Measurements from ENCODE around the gene SLC7A4.
"Not testable (repeated sequence)": the region's sequence is repeated elsewhere in the genome, so short reads cannot be mapped to it uniquely, and the experiment has no call there.

SLC7A4 gene, protein sequence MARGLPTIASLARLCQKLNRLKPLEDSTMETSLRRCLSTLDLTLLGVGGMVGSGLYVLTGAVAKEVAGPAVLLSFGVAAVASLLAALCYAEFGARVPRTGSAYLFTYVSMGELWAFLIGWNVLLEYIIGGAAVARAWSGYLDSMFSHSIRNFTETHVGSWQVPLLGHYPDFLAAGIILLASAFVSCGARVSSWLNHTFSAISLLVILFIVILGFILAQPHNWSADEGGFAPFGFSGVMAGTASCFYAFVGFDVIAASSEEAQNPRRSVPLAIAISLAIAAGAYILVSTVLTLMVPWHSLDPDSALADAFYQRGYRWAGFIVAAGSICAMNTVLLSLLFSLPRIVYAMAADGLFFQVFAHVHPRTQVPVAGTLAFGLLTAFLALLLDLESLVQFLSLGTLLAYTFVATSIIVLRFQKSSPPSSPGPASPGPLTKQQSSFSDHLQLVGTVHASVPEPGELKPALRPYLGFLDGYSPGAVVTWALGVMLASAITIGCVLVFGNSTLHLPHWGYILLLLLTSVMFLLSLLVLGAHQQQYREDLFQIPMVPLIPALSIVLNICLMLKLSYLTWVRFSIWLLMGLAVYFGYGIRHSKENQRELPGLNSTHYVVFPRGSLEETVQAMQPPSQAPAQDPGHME

DNA sequence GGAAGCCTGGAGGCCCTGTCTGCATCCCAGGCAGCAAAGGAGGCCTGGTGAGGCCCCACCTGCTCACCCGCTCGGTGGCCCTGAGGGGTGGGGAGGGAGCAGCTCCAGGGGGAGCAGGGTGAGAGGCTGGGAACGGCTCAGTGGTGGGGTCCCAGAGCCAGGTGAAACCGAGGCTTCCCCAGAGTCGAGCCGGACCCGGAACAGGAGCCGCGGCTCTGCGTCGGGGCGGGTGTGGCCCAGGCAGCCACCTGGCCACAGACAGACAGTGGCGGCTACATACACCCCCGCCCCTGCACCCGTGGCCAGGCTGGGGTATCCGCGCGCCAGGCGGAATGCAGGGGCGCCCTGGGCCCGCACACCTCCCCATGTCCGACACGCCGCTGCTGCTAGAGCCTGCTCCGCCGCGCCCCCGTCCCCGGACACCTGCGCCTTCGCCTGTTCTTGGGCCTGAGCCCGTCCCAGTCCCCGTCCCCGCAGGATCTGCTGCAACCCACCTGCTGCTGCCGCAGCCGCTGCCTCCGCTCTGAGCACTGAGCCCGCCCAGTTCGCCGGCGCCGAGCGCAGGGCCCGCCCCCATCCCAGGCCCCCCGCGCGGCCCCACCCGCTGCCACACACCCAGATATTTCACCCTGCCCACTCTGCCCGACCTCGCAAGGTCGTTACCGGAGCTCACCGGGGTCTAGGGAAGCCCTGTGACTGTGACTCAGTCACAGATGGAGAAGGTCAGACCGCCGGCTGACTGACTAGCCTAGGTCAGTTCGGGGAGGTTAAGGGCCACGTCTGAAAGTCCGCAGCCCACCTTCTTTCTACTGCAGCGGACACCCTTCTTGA, at the start of gene SLC7A4:
Gene SLC7A4, minus strand, starts transcription at position 525 of the 831 bp plus-strand sequence. CDS start 749 bp downstream, outside the sequence.
- no peak for DNase-seq

DNA sequence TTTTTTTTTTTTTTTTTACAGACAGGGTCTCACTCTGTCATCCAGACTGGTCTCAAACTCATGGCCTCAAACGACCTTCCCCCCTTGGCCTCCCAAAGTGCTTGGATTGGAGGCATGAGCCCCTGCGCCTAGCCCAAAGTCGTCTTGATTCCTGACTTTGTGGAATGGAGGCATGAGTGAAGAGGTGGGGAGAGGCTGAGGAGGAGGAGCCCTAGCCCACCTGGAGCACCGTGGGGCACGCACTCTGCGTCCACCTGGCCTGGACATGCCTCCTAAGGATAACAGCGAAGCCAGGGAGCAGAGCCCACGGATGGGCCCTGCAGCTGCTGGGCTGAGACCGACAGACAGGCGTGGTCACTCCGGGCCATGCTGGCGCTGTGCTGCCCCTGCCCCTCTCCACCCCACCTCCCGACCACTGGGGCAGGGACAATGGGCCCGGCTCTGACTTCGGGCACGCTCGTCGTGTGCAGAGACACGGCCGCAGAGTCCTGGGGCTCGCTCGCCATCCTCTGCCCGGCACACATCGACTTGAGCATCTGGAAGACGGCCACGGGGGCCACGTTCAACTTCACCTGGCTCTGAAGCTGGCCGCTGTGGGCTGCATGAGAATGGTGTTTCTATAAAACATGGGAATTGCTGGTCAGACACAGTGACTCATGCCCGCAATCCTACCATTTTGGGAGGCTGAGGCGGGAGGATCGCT, 48.2 kb upstream of the SLC7A4 start:
- DNase-seq = no peak

DNA sequence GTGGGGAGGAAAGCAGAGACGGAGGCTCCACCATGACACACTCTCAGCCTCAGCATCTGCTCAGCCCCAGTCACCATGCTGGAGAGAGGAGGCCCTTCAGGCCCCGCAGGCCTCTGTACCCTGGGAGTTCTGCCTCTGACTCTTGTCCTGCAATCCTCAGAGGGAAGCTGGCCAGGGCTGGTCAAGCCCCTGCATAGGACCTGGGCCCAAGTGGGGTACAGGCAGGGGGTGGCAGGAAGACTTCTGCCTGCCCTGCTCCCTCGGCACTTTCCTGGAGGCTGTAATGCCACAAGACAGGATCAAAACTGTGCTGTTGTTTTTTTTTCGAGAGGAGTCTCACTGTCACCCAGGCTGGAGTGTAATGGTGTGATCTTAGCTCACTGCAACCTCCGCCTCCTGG, 47.1 kb upstream of the SLC7A4 start:
- no peak for DNase-seq

DNA sequence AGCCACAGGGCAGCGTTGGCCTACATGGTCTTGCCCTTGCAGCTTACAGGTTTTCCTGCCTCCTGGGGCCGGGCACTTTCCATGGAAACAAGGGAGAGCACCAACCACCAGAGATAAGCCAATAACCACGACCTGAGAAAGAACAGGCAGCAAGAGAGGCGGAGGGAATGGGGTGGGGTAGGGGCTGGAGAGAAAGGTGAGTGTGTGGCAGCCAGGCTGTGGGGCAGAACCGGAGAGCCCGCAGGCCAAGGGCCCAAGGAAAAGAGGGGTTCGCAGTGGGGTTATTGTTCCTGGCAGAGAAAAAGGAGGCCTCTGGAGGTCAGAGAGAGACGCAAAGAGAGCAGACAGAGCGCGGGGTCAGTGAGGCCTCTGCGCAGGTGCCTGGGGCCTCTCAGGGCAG, 46.6 kb upstream of the SLC7A4 start:
- DNase-seq = no peak

DNA sequence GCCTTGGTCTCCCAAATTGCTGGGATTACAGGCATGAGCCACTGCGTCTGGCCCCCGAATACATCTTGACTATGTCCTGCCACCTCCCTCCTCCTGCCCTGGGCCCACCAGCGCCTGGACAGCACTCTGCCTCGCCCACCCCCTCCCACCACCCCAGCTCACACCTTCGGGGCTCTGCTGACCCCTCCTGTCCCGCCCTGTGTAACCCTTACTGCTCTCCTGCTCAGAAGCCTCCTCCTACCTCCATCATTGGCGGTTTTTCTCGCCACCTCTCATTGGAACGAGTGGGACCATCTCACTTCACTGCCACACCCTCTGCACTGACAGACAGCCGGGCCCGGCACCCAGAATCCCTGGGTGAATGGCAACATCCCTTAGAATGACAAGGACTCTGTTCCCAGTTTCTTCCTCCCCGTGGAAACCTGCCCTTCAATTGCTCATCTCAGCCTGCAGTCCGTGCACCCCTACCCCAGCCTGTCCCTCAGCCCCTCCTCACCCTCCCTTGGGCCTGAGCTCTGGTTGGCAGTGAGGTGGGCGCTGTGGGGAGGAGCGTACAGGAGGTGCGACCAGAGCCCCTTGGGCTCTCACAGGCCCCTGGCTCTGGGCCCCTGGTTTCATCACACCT, 45.6 kb upstream of the SLC7A4 start:
- DNase-seq = no peak

DNA sequence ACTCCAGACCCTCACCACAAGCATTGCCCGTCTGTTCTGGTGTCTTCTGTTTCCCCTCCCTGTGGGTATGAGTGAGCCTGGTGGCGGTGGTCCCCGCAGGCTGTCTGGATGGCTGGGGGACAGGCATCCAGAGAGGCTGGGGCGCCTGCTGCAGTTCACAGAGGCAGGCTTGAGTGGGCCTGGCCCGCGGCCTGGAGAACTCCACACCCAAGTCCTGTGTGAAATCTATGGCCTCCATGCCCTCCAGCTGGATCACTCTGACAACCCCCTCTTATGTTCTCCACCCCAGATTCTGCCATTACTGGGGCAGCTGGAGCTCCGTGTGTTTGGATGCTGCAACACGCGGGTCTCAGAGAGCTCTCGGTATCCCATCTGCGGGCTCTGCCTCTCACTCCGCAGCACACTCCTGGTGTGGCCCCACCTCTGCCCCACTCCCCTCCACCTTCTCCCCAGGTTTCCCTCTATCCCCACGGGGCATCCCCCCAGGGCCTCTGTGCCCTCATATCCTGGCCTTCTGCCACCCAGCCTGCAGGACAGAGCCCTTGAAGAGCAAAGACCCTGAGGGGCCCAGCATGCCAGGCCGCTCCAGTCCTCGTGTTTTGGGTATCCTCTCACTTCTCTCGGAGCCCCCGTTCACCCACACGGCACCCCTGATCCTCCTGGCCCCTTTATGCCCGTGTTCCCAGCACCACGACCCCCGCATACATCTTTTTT, 44.7 kb upstream of the SLC7A4 start:
- DNase-seq = no peak

DNA sequence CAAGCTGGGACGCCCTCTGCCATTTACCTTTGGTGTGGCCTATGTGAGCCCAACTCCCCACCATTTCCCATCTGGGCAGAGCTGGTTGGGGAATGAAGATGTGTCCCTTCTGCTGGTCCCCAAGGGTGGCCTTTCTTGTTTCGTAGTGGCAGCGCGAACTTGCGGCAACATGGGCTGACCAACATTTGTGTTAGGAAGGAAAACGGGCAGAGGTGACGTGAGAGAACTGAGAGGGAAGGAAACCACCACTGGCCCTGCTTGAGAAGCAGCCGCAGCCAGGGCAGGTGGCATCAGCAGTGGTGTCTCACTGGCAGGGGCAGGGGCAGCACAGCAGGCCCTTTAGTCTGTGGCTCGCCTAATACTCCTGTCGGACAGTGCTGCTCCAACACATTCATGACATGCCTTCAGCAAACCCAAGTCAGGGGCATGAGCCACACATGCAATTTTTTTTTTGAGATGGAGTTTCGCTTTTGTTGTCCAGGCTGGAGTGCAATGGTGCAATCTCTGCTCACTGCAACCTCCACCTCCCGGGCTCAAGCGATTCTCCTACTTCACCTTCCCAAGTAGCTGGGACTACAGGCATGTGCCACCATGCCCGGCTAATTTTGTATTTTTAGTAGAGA, 43.3 kb upstream of the SLC7A4 start:
- no peak for DNase-seq

DNA sequence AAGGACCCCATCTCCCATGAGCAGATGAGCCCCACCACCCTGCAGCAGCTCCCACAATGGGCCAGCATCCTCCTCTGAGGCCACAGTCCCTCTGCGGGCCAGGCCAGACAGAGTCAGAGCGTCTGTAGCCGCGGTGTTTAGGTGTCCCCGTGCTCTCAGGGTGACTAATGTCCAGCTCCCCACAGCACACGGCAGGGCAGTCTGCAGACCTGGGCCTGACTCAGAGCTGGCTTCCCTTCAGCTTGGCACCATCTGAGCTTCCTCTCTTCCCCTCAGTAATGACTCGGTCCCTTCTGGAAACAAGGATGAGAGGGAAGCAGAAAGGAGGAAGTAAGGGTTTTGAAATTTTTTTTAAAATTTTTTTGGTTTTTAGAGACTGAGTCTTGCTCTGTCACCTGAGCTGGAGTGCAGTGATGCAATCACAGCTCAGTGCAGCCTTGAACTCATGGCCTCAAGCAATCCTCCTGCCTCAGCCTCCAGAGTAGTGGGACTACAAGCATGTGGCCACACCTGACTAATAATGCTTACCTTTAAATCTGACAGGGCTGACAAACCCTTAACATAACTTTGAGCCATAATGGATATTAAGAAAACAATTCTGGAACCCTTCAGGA, 41.8 kb upstream of the SLC7A4 start:
- DNase-seq = no peak

DNA sequence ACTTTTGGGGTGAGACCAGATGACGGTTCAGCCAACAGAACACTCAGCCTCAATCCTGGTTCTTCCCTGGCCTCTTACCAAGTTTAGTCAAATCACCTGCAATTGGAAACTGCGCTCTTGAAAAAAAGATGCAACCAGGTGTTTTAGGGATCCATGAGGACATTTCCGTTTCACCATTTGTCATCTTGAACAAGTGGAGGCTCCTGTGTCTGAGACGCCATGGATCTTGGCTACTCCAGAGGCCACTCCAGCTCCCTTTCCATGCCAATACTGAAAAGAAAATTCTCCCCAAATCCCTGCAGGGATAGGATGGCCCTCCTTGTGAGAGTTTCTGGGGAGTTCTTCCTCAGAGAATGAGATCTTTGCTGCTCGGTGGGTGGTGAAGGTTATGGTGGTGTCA, 41.1 kb upstream of the SLC7A4 start:
- no peak for DNase-seq

DNA sequence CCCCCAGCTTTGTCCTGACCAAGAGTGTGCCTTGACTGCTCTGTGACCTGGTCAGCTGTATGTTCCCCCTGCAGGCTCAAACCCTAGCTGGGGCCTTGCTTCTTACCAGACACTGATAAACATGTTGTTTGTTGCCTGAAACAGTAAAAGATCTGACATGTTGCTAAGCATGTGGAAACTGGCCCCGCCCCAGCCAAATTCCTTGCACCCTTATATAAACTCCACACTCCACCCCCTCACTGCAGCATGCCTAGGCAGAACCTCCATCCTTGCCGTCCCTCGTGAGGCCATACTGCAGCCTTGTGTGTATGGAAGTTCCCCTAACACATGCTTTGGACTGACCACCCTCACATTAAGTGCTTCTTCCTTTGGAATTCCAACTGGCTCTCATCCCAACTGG, 40.7 kb upstream of the SLC7A4 start:
- no peak for DNase-seq

DNA sequence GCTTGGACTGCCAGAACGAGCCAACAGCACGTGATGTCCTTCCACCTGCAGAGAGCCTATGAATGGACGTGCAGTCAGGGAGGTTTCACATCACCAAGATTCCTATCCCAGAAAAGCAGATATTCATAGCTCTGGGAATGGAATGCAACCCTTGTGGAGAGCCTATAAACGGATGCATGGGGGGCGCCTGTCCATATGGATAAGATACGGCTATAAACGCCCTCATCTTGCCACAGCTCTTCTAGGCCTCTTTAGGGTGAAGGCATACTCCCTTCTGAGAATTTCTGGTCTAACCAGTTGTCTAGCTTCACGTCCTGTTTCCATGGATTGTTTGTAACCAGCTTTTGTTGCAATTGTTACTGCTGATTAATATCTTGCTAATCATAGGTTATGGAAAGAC, 39.4 kb upstream of the SLC7A4 start:
- not testable (repeated sequence) for DNase-seq

DNA sequence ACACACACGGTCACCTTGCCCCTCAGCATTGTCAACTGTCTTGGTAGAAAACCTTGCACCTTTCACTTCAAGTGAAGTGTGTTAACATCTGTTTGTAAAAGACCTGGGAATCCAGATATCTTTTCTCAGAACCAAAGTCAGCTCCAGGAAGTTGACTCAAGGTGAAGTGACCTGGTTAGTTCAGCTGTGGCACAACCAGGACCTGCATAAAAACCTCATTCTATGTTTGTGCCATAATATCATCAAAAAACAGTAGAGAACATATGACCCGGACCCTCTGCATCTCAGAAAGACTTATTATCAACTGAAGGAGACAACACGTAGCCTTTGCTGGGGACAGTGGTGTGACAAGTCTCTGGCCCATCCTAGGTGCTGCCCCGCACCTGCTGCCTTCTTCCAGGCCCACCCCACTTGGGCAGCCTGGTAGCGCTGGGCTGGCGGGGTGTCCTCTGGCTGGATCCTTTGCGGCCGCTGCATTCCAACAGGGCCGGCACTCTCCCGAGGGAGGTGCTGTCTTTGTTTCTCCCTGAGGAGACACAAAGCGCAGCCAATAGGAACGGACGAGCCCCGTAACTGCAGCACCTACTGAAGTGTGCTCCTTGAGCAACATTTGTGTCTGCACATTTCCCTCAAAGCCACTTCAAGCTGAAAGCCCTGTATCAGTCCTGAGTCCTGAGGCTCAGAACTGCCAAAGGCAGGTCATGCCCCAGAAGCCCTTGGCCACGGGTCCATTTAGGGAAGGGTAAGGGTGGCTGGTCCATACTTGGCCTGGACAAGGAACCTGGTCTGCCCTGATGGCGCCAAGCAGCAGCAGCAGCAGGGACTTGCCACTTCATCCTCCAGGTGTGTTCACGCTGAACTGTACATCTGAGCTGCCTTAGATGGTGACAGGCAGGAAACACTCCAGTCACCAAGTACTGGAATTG, 38.6 kb upstream of the SLC7A4 start:
- DNase-seq = no peak

DNA sequence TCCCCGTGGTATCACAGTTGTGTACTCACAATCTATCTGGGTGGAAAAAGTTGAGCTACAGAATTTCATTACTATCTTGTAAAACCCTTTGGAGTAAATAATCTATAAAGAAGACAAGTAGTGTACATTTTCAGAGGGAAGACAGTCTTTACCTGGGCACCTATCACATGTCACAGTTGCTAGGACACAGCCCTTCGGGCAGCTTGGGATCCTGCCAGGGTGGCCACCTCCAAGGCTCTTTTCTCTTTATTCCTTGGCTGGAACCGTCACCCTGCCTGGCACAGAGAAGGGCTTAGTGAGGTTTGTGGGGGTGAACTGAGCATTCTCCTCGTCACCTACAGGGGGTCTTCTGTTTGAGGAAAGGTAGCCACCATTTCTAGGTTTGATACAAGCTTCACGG, 37.0 kb upstream of the SLC7A4 start:
- DNase-seq = no peak

DNA sequence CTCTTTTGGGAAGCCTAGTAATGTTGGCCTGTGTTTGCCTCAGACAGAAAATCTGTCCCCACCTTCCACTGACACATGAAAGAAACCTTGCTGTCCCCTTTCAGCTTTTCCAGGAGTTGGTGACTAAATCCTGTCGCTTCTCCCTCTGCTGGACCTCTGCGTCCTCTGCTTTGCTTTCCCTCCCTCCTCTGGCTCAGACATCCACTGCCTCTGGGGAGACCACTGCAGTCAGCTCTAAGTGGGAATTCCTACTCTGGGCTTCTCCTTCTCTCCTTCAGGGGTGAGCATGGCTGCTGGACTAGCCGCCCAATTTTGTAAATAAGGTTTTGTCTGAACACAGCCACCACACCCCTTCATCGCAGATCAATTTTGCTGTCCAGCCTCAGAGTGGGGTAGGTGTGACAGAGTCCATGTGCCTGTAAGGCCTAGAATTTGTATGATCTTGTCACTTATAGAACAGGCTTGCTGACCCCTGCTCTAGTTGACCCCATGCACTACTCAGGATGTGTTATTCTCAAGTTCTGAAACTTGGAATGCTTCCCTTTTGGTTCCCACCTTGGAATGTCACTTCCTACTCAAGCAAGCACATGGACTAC, 36.4 kb upstream of the SLC7A4 start:
- no peak for DNase-seq

DNA sequence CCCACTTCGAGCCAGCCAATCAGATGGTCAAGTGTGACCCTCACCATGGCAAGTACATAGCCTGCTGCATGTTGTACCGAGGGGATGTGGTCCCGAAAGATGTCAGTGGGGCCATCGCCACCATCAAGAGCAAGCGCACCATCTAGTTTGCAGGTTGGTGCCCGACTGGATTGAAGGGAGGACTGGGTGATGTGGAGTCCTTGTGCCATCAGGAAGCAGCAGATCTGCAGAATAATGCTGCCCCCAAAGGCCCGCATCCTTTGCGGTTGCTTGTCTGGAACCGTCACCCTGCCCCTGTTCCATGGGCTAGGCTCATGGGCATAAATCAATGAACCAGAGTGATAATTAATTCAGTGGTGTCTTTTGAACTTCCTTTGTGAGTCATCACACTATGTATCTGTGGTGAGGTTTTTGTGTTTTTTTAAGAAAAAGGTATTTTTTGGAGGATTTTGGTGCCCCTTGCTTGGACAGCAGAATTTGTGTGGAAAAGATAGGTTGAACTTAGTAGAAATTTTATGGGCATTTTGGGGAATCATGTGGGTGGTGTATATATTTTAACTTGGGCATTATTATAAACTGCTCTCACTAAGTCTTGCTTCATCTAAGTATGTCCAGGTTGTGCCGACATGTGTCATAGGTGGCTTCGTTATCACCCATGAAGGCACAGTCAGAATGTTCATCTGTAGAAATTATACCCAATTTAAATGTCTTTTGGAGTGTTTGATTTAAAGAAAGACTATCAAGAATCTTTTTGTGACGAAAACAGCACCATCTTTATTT, 35.7 kb upstream of the SLC7A4 start:
- no peak for DNase-seq

DNA sequence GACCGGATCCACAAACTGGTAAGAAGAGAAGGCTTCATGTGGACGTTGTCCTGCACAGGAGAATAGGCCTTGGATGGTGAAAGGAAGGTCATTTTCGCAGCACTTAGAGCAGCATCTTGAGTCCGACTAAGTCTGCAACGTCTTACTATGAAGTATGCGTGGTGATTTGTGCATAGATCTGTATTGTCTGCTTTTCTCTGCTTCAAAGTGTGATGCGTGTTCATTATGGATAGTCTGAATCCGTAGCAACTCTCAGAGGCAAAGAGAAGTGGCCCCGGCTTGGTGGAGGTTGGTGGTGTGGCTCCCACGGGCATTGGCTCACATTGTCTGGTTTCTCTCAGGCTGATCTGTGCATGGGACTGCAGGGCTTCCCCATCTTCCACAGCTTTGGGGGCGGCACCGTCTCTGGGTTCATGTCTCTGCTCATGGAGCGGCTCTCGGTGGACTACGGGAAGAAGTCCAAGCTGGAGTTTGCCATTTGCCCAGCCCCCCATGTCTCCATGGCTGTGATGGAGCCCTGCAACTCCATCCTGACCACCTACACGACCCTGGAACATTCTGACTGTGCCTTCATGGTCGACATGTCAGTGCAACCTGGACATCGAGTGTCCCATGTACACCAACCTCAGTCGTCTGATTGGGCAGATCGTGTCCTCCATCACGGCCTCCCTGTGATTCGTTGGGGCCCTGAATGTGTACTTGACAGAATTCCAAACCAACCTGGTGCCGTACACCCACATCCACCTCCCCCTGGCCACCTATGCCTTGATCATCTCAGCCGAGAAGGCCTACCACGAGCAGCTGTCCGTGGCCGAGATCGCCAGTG, 34.9 kb upstream of the SLC7A4 start:
- DNase-seq = no peak
